Measurements from ENCODE around the gene VEZT.
"Not testable (repeated sequence)": the region's sequence is repeated elsewhere in the genome, so short reads cannot be mapped to it uniquely, and the experiment has no call there.

The VEZT gene, protein sequence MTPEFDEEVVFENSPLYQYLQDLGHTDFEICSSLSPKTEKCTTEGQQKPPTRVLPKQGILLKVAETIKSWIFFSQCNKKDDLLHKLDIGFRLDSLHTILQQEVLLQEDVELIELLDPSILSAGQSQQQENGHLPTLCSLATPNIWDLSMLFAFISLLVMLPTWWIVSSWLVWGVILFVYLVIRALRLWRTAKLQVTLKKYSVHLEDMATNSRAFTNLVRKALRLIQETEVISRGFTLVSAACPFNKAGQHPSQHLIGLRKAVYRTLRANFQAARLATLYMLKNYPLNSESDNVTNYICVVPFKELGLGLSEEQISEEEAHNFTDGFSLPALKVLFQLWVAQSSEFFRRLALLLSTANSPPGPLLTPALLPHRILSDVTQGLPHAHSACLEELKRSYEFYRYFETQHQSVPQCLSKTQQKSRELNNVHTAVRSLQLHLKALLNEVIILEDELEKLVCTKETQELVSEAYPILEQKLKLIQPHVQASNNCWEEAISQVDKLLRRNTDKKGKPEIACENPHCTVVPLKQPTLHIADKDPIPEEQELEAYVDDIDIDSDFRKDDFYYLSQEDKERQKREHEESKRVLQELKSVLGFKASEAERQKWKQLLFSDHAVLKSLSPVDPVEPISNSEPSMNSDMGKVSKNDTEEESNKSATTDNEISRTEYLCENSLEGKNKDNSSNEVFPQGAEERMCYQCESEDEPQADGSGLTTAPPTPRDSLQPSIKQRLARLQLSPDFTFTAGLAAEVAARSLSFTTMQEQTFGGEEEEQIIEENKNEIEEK

DNA sequence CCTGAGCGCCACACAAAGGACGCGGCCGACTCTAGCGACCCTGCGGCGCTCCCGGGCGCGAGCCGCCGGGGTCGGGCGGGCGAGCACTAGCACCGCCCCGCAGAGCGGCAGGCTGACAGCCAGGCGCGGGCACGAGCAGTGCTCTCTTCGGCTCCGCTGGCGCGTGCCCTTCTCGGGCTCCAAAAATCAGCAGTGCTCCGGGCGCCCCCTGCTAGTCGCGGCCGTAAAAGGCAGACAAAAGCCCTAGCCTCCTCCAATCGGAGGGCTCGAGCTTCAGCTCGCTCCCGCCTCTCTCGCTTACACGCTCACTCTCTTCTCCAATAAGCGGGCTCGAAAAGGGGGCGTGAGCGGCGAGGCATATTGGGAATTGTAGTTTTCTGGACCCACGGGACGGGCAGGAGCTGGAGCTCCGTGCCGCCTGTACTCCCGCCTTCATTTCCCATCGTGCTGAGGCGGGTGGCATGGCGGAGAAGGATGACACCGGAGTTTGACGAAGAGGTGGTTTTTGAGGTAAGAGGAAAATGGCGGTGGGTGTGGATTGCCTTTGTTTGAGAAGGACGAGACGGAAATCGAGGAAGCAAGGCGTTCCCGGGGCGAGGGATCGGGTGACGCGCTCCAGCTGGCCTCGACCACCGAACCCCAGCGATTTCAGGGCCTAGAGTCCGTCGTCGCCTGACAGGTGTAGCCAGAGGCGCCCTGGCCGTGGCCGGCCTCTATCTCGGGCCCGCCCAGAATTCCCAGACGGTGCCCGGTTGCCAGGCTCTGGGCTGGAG lies at the start of gene VEZT, which contains the start of gene FGD6:
Gene VEZT, plus strand, starts transcription at position 431 of the 773 bp plus-strand sequence. Its CDS starts 44 bp downstream, at position 475.
Gene FGD6, minus strand, starts transcription at position 91 of the 773 bp plus-strand sequence. CDS start 227 bp downstream, outside the sequence.
- DNase-seq (ENCODE audit: low read depth, low spot score), result peak; percentile 94
- peak within 1 kb of the TSS; percentile 94 for H3K27ac ChIP-seq

DNA sequence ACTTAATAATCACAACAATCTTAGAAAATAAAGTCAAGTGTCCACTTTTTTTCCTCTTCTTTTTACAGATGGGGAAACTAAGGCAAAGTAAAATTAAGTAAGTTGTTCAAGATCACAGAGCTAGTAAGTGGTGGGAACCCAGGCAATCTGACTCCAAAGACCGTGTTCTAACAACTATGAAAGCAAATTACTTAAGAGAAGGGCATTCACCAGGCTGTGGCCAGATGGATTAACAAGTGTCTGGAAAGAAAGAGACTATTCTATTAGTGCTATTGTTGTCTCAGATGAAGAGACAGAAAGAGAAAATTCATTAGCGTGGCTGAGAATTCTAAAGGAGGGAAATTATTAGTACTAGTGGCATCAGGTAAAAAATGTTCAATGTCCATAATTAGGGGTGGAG lies 48.9 kb upstream of the VEZT start:
- H3K27ac ChIP-seq, result peak overlapping the region; percentile 67

DNA sequence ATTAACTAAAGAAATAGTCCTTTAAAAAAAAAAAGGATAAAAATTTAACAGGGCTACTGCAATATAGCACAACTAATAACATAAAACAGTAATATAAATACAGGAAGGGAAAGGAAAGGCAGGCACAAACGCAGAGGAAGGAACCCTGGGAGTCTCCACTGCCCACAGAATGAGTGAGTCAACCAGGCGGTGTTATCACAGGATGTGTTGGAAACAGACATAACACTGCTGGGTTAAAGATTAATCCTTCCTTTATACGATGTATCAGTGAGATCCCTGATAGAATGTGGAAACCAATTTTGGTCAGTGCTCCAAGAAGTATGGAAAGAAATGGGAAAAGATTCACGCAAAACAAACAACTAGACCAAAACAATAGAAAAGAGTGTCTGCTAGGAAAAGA lies 48.2 kb upstream of the VEZT start:
- peak overlapping the region; percentile 67 for H3K27ac ChIP-seq
- peak; percentile 49 for DNase-seq (ENCODE audit: low read depth, low spot score)

More for the DNA sequence above, 48.9 kb upstream of the VEZT start:
- DNase-seq (ENCODE audit: low read depth, low spot score), result no peak

DNA sequence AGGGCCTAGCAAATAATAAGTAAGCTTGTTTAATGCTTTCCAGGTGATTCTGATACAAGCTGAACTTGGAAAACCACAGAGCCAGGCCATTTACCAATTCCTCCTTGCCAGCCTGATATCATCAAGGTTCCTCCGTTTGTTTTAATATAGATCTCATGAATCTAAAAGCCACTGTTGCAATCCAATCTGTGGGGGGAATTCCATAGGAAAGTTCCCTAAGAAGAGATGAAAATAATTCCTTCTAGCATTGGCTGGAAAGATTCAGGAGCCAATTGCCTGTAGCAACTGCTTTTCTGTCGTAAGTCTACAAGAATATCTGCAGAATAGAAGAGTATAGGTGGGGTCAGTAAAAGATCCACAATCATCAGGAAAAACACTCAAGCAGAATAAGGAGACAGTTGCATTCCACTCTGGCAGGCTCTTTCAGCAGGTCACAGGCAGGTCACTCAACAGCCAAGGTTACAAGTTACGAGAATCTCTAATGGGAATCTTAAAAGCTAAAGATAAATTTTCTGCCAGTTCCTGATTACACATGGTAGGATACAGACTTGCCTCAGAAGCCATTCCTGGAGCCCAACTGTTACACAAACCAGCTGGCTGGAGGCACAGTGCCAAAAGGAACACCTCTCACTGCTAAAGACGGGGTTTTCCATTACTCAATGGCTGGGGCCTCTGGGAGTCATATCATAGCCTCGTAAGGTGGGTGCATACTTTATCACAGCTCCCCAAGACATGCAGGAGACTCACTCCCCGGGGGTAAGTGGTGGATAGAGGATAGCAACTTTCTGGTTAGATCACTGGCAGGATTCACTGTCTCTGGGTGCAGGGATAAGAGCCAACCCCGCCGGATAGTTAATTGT lies 44.0 kb upstream of the VEZT start:
- DNase-seq (ENCODE audit: low read depth, low spot score), result peak; percentile 73
- peak overlapping the region; percentile 48 for H3K27ac ChIP-seq

DNA sequence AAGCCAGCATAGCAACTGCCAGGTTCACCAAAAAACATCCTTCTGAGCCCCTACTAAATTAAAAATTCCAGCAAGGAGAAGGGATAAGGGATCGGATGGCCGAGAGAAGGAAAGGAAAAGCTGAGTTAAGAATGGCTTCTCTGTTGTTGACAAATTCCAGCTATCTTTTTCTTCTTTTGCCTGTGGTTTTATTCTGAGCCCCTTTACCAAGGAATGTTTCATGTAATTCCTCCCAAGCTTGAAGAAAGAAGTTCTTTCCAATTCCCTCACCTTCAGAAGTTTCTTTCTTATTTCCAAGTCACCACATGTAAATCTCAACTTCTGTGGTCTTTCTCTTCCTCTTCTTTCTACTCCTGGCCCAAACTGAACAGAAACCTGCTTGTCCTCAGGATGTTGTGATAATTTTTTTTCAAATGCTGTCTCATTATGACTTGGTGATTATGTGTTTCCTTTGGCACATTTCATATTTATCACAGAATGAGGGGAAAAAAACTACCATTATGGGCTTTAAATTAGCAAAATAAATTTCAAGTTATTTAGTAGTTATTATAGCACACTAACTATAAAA lies 40.3 kb upstream of the VEZT start:
- no peak for DNase-seq (ENCODE audit: low read depth, low spot score)
- H3K27ac ChIP-seq, result no peak overlapping the region

DNA sequence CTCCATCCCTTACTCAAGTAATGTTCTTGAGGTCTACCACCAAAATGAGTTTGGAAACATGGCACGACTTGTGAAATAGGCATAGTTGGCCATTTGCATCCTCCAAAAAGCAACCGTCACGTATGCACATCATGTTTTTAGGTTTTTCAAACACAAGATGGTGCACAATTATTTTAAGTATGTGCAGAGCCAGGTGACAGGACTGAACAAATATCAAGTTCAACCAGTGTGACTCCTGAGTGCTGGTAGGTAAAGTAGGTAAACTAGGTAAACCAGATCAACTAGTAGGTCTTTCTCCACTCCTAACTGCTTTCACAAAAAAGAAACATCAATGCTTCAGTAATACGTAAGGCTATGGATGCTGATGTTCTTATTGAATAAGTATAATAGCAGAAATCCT lies 39.5 kb upstream of the VEZT start:
- no peak for DNase-seq (ENCODE audit: low read depth, low spot score)
- no peak overlapping the region for H3K27ac ChIP-seq

DNA sequence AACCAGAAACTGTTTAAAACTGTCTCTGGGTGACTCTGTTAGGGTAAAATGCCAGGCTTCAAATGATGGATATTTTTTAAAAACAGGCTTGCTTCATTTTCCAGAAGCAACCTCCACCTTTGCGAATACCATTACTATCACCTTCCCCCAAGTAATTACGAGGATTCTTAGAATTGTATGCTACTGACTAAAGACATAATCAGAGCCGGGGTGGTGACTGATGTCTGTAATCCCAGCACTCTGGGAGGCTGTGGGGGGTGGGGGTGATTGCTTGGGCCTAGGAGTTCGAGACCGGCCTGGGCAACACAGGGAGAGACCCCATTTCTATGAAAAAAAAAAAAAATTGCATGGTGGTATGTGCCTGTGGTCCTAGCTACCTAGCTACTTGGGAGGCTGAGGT lies 38.6 kb upstream of the VEZT start:
- no peak for DNase-seq (ENCODE audit: low read depth, low spot score)
- no peak overlapping the region for H3K27ac ChIP-seq

DNA sequence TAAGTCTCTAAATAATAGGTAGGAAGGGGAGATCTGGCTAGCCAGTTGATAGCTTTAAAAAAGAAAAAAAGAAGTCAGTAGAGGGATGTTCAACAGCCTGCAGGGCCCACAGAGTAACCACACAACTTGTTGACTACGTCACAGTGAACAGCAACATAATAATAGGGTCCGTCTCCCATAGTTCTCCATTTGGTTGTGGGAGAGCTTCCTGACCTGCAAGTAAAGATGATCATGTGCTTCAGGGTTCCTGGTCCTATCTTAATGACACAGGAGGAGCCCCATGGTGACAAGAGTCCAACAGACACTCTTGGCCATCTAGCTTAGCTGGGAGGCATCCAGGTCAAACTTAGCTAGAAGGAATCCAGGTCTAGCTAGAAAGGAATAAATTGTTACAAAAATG lies 36.5 kb upstream of the VEZT start:
- H3K27ac ChIP-seq, result no peak overlapping the region
- DNase-seq (ENCODE audit: low read depth, low spot score), result no peak

DNA sequence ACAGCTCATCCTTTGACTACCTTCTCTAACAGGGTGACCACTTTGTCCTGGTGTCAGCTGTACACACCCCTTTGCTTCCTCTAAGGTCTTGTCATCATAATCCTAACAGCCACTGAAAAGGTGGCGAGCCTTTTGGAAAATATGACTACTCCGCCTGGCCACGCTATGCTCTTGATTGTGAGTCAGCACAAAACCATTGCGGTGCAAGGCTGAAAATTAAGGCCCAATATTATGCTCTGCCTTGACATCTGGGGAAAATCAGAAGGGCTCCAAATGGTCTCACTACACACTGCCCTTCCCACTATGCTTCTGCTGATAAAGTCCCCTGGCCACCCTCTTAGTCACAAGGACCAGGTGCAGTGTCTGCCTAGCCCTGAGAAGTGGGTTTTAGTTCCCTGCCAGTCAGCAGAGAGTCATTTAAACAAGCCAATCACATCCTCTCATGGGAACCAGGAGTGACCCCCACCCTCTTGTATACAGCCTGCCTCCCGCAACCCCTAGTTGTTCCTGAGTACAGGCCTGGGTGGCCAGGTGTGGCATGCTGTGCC lies 34.7 kb upstream of the VEZT start:
- peak overlapping the region; percentile 63 for H3K27ac ChIP-seq
- no peak for DNase-seq (ENCODE audit: low read depth, low spot score)

DNA sequence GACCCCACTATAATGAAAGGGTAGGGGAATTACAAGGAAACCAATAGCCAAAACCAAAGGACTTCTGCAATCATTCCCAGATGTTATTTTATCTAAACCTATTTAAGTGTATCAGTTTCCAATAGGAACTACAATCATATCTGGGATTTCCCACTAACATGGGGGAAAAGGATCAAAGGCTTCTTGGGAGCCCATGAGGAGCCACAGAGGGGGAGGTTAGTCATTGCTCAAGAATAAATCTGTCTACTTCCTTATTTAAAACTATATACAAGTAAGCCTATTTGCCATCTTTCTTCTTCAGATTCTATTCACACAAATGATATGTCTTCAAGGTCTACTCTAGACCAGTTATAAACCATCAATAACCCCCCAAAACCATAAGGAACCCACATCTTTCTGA lies 33.5 kb upstream of the VEZT start:
- H3K27ac ChIP-seq, result peak overlapping the region; percentile 63

DNA sequence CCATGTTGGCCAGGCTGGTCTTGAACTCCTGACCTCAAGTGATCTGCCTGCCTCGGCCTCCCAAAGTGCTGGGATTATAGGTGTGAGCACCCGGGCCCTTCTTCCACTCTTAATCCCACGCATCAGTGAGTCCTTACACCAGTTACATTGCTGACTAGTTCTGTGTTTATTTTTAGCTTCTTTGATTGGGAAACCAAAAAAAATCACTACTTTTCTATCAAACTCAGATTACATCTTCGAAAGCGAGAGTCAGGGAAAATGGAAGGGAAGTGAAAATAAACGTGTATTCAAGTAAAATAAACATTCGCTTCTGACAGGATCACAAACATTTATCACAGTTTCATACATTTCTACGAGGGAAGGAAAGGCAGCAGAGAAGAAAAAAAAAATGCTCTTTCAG lies 32.5 kb upstream of the VEZT start:
- no peak overlapping the region for H3K27ac ChIP-seq
- no peak for DNase-seq (ENCODE audit: low read depth, low spot score)

More for the DNA sequence above, 33.5 kb upstream of the VEZT start:
- no peak for DNase-seq (ENCODE audit: low read depth, low spot score)

DNA sequence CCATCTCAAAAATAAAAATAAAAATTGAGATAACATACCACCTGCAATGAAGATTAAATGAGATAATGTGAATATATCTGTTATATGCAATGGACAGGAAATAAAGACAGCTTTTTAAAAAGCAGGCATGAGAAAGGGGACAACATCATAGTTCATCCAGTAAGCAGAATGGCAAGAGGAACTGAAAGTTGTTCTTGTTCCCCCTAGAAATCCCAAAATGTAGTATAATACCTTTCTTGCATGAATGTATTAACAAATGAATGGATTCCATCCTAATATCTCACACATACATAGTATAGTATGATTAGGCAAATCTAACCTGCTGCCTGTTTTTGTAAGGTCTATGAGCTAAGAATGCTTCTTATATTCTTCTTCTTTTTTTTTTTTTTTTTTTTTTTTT lies 31.8 kb upstream of the VEZT start:
- H3K27ac ChIP-seq, result no peak overlapping the region
- no peak for DNase-seq (ENCODE audit: low read depth, low spot score)

DNA sequence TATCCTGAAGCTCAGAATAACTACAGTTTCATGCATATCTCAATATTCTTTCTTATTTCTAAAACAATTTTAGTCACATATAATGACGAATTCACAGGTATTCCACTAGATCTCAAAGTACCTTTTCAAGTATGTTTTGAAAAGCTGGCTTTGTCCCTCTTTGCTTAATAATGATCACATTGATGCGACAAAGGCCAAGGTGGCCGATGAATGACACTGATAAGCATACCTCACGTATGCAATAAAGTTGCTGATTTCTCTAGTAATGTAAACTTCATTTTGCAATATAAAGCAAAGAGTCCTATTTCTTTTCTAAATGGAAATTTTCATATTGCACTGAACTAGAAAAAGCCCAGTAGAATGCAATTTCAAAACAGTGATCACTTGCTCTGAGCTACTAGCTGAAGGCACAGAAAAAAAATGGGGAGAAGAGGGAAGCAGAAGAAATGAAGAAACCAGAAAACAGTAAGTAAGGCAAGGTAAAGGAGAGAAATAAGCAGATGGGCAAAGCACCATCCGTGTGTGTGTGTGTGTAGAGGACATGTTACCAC lies 29.7 kb upstream of the VEZT start:
- DNase-seq (ENCODE audit: low read depth, low spot score), result no peak
- no peak overlapping the region for H3K27ac ChIP-seq

DNA sequence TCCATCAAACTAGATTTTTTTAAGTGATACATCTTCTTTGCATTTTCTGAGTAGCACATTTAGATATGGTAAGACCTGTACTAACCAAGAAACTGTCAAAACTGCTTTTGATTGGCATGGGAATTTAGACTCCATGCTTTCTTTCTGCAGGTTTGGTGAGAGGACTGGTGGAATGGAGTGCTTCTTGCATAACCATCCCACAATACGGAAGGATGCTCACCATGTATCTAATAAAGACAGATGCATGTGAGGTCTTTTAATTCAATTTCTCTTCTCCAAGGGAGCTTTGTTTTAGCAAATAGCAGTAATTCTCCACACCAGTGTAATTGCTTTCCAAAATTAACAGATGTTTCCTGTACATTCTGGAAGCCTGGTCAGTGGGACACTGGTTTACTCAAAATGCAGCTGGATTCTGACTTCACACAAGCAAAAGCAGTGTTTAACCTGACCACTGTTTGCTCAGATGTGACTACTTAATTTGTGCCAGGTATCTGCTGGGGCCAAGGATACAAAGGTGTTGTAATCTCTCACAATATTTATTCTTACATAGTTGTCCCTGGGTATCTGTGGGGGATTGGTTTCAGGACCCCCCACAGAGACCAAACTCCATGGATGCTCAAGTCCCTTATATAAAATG lies 26.4 kb upstream of the VEZT start:
- DNase-seq (ENCODE audit: low read depth, low spot score), result no peak
- H3K27ac ChIP-seq, result no peak overlapping the region

DNA sequence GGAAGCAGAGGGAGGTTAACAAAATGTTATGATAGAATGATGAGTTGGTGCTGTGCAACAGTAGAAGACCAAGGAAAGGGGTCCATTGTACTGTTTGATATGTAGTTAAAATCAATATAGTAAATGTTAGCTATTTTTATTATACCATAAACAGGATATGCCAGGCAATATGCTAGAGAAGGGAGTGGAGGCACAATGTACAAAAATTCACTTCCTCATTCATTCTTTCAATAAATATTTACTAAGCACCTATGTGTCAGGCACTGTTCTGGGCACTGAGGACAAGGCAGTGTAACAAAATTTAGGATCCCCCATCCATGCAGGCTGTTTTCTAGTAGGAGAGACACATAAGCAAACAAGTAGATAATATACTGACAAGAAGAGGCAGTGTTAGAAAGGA lies 25.3 kb upstream of the VEZT start:
- no peak overlapping the region for H3K27ac ChIP-seq
- DNase-seq (ENCODE audit: low read depth, low spot score), result no peak

DNA sequence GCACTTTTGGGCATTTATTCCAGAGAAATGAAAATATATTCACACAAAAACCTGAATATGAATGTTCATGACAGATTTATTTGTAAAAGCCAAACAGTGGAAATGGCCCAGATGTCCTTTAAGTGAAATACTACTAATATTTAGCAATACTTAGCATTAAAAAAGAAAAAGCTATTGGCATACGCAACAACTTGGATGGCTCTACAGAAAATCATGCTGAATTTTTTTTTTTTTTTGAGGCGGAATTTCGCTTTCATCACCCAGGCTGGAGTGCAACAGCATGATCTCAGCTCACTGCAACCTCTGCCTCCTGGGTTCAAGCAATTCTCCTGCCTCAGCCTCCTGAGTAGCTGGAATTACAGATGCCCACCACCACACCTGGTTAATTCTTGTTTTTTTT lies 24.5 kb upstream of the VEZT start:
- H3K27ac ChIP-seq, result no peak overlapping the region
- DNase-seq (ENCODE audit: low read depth, low spot score), result no peak

DNA sequence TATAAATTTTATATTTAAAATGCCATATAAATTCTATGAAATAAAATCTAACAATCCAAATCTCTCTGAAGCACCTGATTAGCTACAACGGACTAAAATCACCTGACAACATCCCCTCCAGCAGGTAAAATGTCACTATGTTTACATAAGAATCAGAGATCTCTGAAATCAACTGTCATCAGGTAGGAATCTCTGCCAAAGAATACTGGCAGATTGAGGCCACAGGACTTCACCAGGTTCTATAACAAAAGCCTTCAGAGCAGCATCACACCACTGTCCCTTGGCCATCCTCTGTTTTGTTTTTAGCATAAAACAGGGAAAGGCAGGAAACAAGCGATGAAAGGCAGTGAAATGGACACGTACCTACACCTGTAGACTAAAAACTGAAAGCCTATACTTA lies 22.5 kb upstream of the VEZT start:
- no peak overlapping the region for H3K27ac ChIP-seq
- DNase-seq (ENCODE audit: low read depth, low spot score), result no peak

DNA sequence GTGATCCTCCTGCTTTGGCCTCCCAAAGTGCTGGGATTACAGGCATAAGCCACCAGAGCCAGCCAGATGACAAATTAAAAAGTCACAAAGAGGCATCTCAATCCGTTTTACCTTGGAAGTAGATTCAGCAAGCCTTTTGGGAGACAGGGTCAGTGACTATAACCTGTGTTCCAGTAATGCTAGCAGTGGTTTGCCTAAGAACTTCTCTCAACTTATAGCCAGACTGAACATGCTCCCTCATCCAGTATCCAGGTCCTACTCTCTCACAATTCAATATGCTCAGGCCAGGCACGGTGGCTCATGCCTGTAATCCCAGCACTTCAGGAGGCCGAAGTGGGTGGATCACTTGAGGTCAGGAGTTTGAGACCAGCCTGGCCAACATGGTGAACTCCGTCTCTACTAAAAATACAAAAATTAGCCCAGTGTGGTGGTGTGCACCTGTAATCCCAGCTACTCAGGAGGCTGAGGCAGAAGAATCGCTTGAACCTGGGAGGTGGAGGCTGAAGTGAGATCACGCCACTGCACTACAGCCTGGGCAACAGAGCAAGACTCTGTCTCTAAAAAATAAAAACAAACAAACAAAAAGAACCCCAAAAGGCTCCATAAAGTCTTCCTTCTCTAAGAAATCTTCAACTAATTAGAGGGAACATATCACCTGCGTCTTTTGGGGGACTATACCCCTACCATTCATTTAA lies 20.6 kb upstream of the VEZT start:
- DNase-seq (ENCODE audit: low read depth, low spot score); H3K27ac ChIP-seq: not testable (repeated sequence)
